Smooth muscle cell of the brain vasculature (primary cell): ENCODE data around the gene OPA3.

ENCODE experiments used
- DNase-seq: peaks from one replicate; pipeline ENCODE4 v3.0.0-alpha.2; 2012; ENCODE audit warnings: low read depth, low spot score

The OPA3 gene

GRCh38 chr19:45505151-45505995 lies 79.2 kb downstream of the OPA3 start:
- DNase-seq = no peak

DNA sequence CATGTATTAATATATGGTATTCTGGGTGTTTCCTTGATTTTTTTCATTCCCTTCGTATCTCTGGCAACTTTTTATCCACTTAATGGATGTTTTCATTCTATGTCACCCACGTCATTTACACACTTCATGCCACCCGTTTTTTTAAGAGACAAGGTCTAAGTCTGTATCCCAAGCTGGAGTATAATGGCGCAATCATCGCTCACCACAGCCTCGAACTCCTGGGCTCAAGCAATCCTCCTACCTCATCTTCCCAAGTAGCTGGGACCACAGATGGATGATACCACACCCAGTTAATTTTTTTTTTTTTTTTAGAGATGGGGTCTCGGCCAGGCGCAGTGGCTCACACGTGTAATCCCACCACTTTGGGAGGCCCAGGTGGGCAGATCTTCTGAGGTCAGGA lies 80.7 kb downstream of the OPA3 start:
- no peak for DNase-seq

DNA sequence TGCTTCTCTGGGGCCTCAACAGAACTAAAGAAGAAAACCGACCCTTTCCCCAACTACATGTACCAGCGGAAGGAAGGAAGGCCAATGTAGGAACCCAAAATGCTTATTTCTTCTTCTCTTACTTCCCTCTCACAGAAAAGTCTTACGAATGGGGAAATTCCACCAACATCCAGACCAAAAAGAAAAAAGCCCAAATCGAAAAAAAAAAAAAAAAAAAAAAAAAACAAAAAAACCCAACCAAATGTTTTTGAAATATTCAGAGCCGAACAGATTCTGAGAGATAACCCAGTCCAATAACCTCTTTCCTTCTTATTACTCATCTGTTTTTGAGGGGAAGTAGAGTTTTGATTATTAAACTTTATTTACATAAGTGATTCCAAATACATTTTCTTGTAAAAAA lies 82.5 kb downstream of the OPA3 start:
- no peak for DNase-seq

GRCh38 chr19:45501730-45502014 lies 82.9 kb downstream of the OPA3 start:
- DNase-seq = no peak

- DNase-seq = no peak
These were observed 83.5 kb downstream of the OPA3 start for GRCh38 chr19:45500918-45501729.

DNA sequence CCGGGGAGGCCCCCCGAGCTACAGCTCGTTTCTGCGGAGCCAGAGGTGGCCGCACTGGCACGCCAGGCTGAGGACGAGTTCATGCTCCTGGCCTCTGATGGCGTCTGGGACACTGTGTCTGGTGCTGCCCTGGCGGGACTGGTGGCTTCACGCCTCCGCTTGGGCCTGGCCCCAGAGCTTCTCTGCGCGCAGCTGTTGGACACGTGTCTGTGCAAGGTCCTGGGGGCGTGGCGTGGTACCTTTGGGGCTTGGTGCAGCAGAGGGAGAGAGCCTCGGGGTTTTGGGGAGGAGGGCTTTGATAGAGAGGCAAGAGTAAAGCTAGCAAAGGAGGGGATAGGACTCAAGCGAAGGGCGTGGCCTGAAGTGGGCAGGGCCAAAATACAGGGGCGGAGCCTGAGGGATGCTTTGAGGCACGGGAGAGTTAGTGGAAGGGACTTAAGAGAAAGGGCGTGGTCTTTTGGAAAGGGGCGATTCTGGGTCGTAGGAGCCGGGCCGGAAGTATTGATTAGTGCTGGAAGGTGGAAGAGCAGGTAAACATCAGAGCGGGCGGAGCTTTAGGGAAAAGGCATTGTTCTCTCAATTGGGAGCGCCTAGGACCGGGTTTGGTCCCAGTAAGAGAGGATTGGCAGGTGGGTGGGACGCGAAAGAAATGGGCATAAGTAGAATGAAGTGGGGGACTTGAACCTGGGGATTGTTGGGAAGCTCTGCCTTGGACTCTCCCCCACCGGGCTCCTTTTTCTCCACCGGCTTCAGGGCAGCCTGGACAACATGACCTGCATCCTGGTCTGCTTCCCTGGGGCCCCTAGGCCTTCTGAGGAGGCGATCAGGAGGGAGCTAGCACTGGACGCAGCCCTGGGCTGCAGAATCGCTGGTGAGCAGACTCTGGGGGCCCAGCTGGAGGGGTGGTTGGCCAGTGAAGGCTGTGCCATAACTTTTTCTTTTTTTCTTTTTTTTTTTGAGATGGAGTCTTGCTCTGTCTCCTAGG lies 85.1 kb downstream of the OPA3 start:
- no peak for DNase-seq

DNA sequence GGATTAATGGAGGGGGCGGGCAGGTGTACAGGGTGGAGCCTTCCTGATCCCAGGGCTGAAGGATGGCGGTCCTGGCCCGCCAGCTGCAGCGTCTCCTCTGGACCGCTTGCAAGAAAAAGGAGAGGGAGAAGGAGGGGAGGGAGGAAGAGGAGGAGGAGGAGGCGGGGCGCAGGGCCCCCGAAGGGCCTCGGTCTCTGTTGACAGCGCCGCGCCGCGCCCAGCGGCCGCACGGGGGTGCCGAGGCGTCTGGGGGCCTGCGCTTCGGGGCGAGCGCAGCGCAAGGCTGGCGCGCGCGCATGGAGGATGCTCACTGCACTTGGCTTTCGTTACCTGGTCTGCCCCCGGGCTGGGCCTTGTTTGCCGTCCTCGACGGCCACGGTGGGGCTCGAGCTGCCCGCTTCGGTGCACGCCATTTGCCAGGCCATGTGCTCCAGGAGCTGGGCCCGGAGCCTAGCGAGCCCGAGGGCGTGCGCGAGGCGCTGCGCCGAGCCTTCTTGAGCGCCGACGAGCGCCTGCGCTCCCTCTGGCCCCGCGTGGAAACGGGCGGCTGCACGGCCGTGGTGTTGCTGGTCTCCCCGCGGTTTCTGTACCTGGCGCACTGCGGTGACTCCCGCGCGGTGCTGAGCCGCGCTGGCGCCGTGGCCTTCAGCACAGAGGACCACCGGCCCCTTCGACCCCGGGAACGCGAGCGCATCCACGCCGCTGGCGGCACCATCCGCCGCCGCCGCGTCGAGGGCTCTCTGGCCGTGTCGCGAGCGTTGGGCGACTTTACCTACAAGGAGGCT lies 86.0 kb downstream of the OPA3 start, which contains the start of gene PPM1N:
Gene PPM1N, plus strand, starts transcription at position 33 of the 785 bp plus-strand sequence. Its CDS starts 30 bp downstream, at position 63.
- no peak for DNase-seq

GRCh38 chr19:45497791-45498190 lies 86.8 kb downstream of the OPA3 start:
- no peak for DNase-seq

DNA sequence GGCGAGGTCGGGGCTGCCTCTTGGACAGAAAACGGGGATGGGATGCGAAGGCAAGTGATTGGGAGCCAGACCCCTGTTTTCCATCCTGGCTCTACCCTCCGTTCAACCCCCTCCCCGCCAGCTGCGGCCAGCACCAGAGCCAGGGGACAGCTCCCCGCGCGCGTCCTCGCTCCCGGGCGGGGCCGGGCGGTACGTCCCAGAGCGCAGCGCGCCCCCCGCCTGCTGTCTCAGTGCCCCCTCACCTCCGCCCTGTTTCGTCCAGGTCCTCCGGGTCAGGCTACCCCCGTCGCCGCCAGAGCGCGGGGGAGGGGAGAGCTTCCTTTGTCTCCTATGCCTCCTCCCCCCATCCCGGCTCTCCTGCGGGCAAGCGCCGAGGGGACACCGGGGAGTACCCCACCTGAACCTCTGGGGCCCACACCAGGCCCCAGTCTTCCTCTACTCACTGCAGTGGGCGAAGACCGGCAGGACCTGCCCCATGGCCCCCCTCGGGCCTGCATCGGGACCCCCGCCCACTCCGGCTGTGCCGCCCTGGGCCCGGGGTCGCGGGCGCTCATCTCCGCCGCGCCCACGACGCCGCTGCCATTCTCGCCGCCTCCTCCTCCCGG lies 88.2 kb downstream of the OPA3 start:
- no peak for DNase-seq

GRCh38 chr19:45495178-45495577 lies 89.4 kb downstream of the OPA3 start:
- DNase-seq = no peak

DNA sequence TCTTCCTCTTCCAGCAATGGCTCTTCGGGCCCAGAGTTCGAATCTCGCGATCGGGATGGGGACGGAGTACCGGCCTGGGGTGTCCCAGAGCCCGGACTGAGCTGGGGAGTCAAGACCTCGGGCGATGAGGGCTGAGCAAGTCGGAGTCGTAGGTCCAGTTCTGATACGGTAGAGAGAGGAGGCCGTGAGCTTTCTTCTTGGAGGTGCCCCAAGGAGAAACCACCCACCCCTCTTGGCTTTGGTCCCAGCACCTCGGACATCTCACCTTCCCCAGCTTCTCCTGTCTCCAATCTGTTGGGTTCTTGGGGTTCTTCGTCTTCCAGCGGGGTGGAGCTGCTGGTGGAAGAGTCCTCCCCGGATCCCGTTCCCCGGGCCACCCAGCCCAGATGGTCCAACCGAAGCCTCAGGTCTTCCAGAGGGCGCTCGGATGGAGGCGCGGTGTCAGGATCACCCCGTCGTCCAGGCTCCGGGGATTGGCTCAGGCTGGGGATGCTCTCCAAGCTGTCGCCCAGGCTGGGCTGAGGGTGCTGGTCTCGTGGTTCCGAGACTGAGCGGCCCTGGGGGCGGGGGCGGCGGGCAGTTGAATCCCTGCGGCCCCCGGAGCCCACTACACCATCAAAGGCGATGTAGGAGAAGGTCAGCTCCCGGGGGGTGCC lies 90.2 kb downstream of the OPA3 start:
- DNase-seq = no peak

DNA sequence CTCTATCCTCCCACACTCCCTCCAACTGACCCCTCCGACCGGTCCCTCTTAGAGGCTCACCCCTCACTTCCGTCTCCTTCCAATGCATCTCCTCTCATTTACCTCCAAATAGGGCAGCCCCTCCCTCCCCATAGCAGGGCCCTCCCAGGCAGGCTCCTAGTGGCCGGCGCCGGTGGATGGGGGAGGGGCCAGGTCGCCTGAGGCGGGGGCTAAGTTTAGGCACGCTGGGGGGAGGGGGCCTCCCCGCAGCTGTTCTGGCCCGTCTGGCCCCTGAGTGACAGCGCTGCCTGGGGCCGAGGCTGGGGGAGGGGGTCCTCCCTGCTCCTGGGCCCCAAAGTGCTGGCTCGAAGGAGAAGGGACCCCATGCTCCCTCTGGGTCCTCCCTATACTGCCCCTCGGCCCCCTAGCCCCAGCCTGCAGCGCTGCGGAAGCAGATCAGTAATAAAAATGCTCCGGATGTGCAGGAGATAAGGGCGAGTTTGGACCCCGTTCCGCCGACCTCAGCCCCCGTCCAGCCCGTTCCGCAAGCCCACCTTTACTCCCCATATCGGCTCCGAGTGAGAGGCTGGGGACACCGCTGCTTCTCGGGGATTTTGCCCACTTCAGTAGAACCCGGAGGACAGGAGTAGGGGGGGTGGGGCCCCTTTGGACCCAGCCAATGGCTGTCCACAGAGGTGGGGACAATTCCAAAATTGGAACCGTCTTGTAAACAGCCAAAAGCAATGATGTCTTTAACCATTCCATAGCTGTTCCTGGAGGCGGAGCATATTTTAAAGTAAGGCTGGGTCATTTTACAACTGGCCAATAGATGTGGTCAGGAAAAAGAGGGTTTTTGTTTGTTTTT lies 91.8 kb downstream of the OPA3 start:
- no peak for DNase-seq

GRCh38 chr19:45492137-45492626 lies 92.4 kb downstream of the OPA3 start:
- no peak for DNase-seq

DNA sequence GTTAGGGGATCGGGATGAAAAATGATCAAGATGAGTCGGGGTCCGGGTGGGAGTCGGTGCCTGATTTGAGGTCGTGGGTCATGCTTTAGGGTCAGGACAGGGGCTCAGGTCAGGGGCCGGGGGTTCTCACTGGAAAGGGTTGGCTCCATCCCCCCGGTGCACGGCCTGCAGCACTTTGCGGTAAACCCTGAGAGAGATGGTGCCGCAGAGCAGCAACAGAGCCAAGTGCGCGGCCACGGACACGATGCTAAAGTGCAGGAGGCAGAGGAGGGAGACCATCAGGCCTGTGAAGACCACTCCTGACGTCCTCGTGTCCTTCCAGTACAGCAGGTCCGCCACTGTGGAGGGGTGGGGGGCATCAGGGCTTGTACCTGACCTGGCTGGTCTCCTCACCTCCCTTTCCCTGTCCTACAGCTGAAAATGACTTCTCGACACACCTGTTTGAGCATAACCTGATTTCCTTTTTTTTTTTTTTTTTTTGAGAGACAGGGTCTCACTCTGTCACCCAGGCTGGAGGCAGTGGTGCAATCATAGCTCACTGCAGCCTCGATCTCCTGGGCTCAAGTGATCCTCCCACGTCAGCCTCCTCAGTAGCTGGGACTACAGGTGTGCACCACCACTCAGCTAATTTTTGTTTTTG lies 95.3 kb downstream of the OPA3 start:
- no peak for DNase-seq

DNA sequence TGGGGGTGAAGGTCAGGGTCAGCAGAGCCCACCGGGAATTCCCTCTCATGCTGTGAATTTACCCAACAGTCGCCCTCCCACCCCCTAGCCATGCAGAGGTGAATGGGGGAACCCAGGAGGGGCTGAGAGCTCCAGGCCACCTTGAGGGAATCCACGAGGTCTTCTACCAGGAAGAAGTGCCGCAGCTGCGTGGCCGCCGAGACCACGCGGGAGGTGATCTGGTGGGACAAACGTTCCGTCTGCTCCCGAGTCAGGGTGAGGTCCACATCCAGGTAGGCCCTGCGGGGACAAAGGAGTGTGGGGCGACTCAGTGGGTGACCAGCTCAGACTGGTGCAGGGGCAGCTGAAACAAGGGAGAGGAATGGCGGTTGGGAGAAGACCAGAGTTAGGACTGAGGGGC lies 95.9 kb downstream of the OPA3 start:
- no peak for DNase-seq

DNA sequence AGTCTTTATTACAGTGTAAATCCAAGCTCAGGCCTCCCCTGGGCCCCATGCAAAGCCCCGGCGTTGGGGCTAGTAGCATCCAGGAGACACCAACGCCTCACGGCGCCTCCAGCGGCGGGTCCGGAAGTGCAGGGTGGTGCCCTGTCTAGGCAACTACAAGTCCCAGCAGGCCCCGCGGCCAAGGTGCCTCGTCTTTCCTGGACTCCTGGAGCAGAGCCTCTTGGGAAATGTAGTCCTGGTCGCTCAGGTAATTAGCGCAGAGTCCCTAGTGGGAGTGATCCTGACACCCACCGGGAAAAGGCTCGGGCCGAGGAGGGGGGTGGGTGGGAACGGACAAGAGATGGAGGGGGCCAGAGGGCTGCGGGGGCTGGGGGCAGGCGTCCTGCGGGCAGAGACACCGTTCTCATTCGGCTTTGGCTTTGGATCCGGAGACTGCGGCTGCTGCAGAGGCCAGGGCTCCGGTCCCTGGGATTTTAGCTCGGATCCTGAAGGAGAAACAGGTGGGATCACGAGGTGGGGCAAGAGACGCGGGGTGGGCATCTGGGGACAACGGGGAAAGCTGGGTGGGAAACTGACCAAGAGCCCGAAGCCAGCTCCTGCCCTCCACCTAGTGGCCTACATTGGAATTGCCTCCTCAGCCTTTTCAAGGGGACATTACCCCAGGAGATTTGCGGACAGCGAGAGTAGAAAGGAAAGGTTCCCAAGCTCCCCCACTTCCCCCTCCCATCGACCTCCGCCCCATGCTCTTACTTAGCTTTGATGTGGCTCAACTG lies 99.1 kb downstream of the OPA3 start:
- peak; percentile 92 for DNase-seq

DNA sequence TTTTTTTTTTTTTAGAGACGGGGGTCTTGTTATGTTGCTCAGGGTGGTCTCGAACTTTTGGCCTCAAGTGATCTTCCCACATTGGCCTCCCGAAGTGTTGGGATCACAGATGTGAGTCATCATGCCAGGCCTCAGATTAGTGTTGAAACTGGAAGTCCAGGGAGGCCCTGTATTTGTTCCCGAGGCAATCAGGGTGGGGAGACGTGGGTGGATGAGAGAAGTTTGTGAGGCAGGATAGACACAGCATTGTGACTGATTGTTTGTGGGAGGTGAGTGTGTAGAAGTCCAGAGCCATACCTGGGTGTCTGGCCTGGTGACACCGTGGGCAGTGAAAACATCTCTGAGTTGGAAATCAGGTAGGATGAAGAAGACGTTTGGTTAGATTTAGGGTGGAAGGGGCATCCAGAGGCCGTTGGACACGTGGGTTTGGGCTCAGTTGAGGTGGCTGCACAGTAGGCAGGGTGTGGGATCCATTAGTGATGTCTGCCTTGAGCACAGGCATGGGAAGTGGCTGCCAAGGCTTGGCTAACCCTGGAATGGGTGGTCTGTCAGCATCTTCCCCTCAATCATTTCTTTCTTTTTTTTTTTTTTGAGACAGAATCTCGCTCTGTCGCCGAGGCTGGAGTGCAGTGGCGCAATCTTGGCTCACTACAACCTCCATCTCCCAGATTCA lies 100.2 kb downstream of the OPA3 start:
- DNase-seq = no peak
